Neural cell (in vitro differentiated cells): Measurements from ENCODE around the gene THUMPD1.

Experiments used
- SMC3 ChIP-seq: fragments of 450-650 bp; conservative IDR thresholded peaks from 2 replicates; pipeline ENCODE4 v1.6.1; 2014; ENCODE audit warnings: antibody characterized with exemption, mild to moderate bottlenecking, moderate library complexity; ENCODE audit not compliant: poor library complexity
- TAF1 ChIP-seq: IDR thresholded peaks from 2 replicates; pipeline ENCODE4 v1.6.1; 2012; ENCODE audit warnings: low read depth

GRCh38 chr16:20760346-20760745, 18.7 kb upstream of the THUMPD1 start:
- TF ChIP-seq TAF1 (no peak), SMC3 (no peak)
